DND-41 (cell line): ENCODE data around the gene ACKR3.

ENCODE experiments used
- EZH2 ChIP-seq: IDR thresholded peaks from 3 replicates; pipeline ENCODE4 v1.6.1; 2012; ENCODE audit warnings: borderline replicate concordance, low read depth, mild to moderate bottlenecking, moderate library complexity, low read length, inconsistent platforms; ENCODE audit not compliant: severe bottlenecking
- TF ChIP-seq, protein P1 (sequence below): IDR thresholded peaks from 2 replicates; pipeline ENCODE4 v1.5.1; 2012; ENCODE audit warnings: borderline replicate concordance, low read length, moderate library complexity, mild to moderate bottlenecking; ENCODE audit not compliant: poor library complexity, severe bottlenecking; ENCODE audit errors: extremely low read depth

DNA sequence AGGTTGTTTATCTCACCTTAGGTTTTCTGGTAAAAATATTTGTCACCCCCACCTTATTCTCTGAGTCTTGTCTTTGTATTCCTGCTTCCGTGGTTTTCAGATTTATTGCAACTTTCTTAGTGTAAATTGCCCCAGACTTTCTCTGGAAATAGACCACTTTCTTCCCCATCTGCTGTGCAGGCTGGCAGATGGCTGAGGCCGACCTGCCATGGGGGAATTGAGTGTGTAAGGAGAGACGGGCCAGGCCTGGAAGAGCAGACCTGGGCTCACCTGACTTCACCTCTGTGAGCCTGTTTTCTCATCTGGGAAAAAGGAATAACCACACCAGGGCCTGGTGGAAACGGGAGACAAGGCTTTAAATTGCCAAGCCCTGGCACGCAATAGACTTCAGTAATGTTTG, 44.9 kb downstream of the ACKR3 start:
- TF ChIP-seq, protein P1, sequence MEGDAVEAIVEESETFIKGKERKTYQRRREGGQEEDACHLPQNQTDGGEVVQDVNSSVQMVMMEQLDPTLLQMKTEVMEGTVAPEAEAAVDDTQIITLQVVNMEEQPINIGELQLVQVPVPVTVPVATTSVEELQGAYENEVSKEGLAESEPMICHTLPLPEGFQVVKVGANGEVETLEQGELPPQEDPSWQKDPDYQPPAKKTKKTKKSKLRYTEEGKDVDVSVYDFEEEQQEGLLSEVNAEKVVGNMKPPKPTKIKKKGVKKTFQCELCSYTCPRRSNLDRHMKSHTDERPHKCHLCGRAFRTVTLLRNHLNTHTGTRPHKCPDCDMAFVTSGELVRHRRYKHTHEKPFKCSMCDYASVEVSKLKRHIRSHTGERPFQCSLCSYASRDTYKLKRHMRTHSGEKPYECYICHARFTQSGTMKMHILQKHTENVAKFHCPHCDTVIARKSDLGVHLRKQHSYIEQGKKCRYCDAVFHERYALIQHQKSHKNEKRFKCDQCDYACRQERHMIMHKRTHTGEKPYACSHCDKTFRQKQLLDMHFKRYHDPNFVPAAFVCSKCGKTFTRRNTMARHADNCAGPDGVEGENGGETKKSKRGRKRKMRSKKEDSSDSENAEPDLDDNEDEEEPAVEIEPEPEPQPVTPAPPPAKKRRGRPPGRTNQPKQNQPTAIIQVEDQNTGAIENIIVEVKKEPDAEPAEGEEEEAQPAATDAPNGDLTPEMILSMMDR, result no peak
- TF ChIP-seq EZH2, result no peak
